Measurements from ENCODE around the gene TBC1D1.

TBC1D1 gene

GRCh38 chr4:37993806-37994205 lies 102.9 kb downstream of the TBC1D1 start:
- peak in 1 of 2 donors; percentile 11 for DNase-seq

DNA sequence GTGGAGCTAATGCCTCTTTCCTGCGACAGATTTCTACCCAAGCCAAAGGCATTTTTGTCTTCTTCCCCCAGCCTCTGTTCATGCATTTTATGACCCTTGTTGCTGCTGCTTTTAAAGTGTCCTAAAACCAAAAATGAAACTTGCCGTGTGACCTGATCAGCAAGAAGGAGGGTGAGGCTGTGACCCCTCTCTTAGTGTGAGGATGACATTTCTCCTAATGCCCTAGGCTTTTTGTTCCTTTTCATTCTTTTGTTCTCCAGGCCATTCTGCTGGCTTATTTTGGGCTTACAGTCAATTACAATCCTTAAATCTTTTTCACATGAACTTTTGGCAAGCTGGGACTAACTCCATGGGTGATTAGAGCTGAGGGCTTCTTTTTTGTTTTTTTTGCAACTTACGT lies 103.7 kb downstream of the TBC1D1 start:
- DNase-seq, result no peak

DNA sequence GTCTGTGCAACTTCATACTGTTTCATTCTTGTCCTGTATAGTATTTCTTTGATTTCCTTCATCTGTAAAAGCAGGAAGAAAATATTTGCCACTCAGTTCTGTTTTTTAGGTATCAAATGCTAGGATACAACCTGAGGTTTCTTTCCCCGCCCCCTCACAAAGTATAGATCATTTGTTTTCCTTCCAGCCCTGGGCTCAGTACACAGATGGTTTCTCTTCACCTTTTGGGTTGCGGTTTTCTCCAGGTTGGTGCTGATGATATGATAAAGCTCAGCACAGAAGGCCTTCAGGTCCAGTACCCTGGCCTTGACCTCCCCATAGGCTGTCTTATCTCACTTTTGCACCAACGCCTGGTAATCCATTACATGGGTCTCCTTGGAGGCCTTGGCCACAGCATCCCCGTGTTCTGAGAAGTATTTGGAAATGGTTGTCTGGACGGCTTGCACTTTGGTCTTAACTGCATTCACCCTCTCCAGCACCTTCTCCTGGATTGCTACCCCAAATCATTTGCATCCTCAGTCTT lies 104.5 kb downstream of the TBC1D1 start:
- DNase-seq, result no peak

DNA sequence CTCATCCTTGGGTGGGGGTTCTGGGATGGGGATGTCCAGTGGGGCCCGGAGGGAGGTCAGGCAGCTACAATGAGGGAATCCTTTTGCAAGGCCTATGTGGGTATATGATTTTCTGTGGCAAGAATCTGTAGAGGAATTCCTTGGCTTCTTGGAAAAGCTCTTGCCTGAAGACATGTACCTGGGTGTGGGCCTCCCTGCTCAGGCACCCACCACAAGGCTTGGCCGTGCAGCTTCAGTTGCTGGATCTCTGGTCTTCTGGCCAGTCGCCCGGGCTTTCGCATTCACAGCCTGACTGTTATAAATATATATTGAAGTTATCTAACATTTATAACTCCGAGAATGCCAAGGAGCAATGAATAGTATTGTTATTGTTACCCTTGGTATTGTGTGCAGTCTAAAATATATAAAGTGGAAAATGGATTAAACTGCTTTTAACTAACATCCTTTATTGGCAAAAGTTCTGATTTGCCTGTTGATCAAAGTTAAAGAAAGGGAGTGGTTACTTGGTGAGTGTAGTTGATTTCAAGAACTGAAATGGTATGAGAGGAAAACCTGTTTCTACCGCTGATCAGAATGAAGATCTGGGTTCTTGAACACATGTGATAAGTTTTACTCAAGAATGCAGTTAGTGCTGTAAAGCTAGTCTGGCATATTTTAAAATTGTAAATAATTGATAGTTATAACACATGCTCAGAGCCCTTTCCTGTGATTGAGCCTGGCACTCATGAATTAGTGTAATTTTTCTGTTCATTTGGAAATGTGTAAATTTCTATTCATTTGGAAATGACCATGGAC lies 105.3 kb downstream of the TBC1D1 start:
- DNase-seq, result no peak

- DNase-seq, result no peak
Measured at GRCh38 chr4:37998226-37998625, 107.3 kb downstream of the TBC1D1 start.

GRCh38 chr4:37999000-37999716 lies 108.3 kb downstream of the TBC1D1 start:
- no peak for DNase-seq

DNA sequence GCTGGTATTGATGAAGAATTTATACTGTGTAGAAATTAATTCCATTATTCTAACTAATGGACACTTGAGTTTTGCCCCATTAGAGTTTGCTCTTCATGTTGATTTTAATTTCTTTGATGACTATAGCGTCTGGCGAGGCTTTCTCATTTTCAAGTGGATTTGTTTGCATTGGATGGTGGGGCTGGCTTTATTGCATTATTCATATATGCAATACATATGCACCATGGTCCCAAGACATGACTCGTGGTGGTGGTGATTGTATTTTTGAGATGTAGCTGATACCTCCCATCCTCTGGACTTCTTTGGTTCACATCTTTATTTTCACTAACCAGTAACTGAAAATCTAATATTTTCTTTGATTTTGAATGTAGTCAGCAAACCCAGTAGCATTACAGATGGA lies 109.1 kb downstream of the TBC1D1 start:
- no peak for DNase-seq

- no peak for DNase-seq
Measured at GRCh38 chr4:38001927-38002326, 111.0 kb downstream of the TBC1D1 start.

DNA sequence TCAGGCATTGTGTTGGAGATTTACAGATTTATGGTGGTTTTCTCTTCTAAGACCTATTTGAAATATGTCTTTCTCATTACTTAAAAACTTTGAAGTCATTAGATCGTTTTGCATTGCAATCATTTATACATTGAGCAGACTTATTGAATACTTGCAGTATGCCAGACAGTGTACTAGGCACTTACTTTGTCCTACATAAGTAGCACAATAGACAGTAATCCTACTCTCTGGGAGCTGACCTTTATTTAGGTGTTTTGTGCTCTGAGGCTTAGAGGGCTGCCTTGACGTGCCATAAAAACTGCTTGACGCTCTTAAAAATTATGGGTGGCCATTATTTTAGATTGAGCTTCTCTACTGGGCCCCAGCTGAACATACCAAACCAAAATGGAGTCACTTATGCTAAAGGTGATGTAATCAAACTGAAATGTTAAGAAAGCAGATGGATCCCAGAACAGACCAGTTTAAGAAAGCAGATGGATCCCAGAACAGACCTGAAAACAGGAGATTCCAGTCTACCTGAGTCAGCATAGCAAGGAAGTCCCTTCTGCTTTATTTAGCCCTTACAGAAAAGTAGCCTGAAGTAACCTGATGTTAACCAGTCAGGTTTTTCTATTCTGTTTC lies 111.7 kb downstream of the TBC1D1 start:
- DNase-seq, result no peak

GRCh38 chr4:38003102-38003501 lies 112.2 kb downstream of the TBC1D1 start:
- DNase-seq, result no peak

- DNase-seq, result no peak
Measured at GRCh38 chr4:38003628-38004027, 112.7 kb downstream of the TBC1D1 start.

DNA sequence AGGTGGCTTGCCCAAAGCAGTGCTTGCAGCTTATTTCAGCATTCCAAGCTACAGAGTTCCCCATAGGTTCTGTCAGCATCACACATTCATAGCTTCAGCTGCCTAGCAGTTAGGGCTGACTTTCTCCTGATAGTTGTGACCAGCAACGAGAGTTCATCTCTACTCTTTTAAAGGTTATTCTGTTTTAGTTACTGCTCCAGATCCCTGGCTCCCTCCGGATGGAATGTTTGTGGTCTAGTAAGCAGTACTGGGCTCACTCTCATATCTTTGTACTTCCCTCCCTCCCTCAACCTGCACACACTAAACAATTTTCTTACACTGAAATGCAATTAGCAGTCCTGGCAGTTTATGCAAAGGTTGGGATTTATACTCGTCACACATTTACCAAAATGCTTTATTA lies 113.2 kb downstream of the TBC1D1 start:
- DNase-seq, result no peak

- DNase-seq, result no peak
Measured at GRCh38 chr4:38004887-38005286, 114.0 kb downstream of the TBC1D1 start.

GRCh38 chr4:38005637-38006036 lies 114.8 kb downstream of the TBC1D1 start:
- no peak for DNase-seq

- DNase-seq, result no peak
Measured at GRCh38 chr4:38007645-38008044, 116.8 kb downstream of the TBC1D1 start.

DNA sequence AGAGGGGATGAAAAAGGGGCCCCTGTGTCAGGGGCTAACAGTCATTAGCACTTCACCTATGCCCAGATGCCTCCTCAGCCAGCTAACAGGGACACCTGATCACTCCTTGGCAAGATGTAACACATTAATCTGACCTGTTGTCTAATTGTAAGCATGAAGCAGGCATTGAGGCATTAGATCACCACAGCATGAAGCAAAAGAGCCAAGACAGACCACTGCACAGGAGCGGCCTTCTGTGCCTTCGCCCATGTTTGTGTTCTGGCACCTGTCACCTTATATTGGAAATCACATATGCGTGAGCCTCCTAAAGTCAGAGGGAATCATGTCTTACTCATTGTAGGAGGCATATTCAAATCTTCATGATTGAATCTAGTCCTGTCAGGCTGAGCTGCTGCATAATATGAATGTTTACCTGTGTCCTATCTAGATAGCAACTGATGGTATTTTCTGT lies 117.7 kb downstream of the TBC1D1 start:
- no peak for DNase-seq

- DNase-seq, result no peak
Measured at GRCh38 chr4:38009421-38009820, 118.5 kb downstream of the TBC1D1 start.

DNA sequence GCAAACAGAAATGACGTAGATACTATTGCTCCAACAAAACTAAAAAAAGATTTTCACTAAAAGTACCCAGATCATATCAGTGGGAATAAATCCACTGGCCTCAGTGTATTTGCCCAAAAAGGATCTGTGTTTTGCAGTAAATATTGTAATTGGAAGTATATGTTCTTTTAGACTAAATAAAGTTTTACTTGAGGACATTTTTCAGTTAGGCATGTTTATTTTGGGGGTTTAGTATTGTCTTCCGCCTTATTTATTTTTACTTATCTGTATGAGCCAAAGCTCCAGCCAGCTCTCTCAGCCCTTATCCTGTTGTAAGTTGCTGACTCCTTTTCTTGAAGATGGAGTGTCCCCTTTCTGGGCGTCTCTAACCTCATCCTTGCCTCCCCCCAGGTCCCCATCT lies 119.1 kb downstream of the TBC1D1 start:
- DNase-seq, result no peak

DNA sequence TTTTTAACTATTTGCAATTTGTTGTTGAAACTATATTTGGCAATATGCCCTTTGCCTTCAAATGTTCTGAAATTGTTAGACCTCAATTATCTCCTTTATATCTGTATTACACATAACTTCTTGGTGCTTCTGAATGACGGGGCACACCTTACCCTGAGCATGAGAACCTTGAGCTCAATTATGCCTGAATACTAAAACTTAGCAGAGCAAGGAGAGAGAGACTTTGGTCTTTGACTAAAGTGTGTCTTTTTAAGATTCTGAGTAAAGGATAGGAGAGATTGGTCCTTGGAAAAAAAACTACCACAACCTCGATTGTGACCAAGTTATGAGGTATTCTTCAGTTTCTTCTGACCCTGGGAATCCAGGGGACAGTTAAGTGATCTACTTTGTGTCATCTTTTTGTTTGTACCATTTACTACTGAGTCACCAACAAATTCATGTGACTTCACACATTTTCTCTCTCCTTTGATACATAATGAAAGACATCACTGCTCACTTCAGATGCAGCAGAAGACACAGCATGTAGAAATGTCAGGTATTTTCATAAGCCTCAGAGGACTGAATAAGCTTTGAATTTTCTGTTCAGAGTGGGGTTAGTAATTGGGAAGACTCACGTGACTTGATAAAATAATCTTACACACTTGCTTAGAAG lies 120.8 kb downstream of the TBC1D1 start:
- no peak for DNase-seq

DNA sequence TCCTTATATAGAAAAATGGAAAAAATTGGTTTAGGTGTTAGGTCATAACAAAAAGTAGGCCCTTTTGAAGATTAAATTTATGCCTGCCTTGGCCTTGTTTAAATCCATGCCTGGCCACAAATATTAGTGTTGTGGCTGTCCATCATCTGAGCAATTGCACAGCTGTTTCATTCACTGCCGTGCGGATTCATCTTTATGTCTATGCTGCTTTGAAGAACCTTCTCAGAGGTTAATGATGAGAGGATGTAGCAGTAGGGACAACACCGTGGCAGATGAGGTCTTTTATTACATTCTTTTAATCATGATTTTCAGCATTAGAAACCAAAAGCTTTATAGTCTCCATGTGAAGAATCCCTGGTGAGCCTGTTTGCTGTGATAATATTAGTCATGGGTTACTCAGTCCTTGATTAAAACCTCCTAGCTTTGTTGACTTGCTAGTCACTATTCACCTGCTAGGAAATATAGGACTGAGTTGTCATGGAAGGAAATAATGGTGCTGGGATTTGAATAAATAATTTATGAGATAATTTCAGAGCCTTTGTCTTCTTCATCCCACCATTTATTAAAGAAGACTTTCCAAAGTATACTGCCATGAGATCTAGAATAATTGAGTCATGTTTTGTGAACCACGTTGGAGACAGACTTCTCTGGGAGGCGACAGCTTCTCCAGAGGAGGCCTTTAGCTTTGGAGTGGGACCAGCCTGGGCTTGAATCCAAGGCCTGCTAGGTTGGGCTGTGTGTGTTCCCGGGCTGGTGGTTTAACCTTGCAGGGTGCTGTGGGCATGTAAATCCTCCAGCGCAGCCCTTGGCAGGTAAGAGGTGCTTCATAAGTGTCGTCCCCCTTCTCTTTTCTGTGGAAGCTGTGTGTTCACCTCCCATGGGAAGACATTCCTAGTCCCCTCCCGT lies 122.8 kb downstream of the TBC1D1 start:
- no peak for DNase-seq

DNA sequence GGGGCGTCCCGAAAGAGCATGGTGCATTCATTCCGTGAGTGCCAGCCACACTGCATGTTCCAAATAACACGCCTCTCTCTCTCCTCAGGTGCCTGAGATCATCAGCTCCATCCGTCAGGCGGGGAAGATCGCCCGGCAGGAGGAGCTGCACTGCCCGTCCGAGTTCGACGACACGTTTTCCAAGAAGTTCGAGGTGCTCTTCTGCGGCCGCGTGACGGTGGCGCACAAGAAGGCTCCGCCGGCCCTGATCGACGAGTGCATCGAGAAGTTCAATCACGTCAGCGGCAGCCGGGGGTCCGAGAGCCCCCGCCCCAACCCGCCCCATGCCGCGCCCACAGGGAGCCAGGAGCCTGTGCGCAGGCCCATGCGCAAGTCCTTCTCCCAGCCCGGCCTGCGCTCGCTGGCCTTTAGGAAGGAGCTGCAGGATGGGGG lies 123.6 kb downstream of the TBC1D1 start:
- DNase-seq, result no peak

Measured in inflammatory macrophage (primary cell).